ENCODE data around the gene USP3. TPM values are rescaled to one million over a fixed set of nuclear protein-coding genes. Genes with fewer than 3 reads are reported as not detected.
A peak's percentile ranks its signal among the peaks of the same experiment; 100 is the strongest.

USP3 gene
- total and polyA plus RNA-seq, 10 of the 15 experiments (the other 5 are each of a cell fraction or from before 2014, with no cell fraction given), result 23.8 to 64.5 (median 50.3) TPM

GRCh38 chr15:63626955-63627354 is 122.6 kb downstream of the USP3 start (continued):
- TF ChIP-seq NKRF (conservative IDR thresholded peaks at IDR 0.05) (no peak), BHLHE40 (IDR thresholded peaks at IDR 0.05; ENCODE audit: borderline replicate concordance in 1 of 2, low read depth in 2 of 2, low read length in 1 of 2) (no peak), POLR2A (IDR thresholded peaks at IDR 0.05; ENCODE audit: low read depth, low read length) (no peak), CUX1 (IDR thresholded peaks at IDR 0.05; ENCODE audit: insufficient replicate concordance, low read depth, low read length) (peak; percentile 42), RELB (IDR thresholded peaks at IDR 0.05; ENCODE audit: low read depth) (peak; percentile 88), YY1 (IDR thresholded peaks at IDR 0.05; ENCODE audit: low read depth, low read length) (0 out of 2 replicates have a peak, but pooled peaks have one; percentile 6), SUPT20H (IDR thresholded peaks at IDR 0.05; ENCODE audit: borderline replicate concordance, control insufficient read depth, low read depth, low read length) (no peak), JUND (IDR thresholded peaks at IDR 0.05; ENCODE audit: low read depth, low read length) (no peak), STAT3 (IDR thresholded peaks at IDR 0.05; ENCODE audit: low read depth, low read length) (no peak), EZH2 (IDR thresholded peaks at IDR 0.05; ENCODE audit: borderline replicate concordance, control insufficient read depth, low read depth, low read length) (no peak), FOS (IDR thresholded peaks at IDR 0.05; ENCODE audit: borderline replicate concordance, extremely low read depth, insufficient read length) (no peak), POU2F2 (IDR thresholded peaks at IDR 0.05; ENCODE audit: borderline replicate concordance, low read depth, low read length) (no peak), HDAC6 (IDR thresholded peaks at IDR 0.05; ENCODE audit: unreplicated experiment) (no peak), CREM (IDR thresholded peaks at IDR 0.05; ENCODE audit: low read depth) (peak; percentile 46; the same call in 1 of the 2 replicates), FOXM1 (IDR thresholded peaks at IDR 0.05; ENCODE audit: low read depth, low read length) (peak; percentile 64), KDM1A (IDR thresholded peaks at IDR 0.05; ENCODE audit: borderline replicate concordance) (no peak), BACH1 (IDR thresholded peaks at IDR 0.05; ENCODE audit: borderline replicate concordance) (no peak; the same call in 1 of the 2 replicates), EGR1 (IDR thresholded peaks at IDR 0.05; ENCODE audit: borderline replicate concordance in 1 of 2, low read depth in 2 of 2, low read length in 2 of 2) (peak in 1 of 2 experiments; percentile 56; a peak in 1 of 3 replicates), MEF2B (IDR thresholded peaks at IDR 0.05; ENCODE audit: partially characterized antibody, poor library complexity, severe bottlenecking) (peak; percentile 78), ZBED1 (IDR thresholded peaks at IDR 0.05; ENCODE audit: borderline replicate concordance) (no peak), TCF12 (IDR thresholded peaks at IDR 0.05; ENCODE audit: low read depth, low read length) (no peak), SRF (IDR thresholded peaks at IDR 0.05; ENCODE audit: low read depth in 2 of 2, low read length in 2 of 2) (peak in 1 of 2 experiments; percentile 54; a peak in 1 of 4 replicates)
